Fibroblast of skin of right biceps (primary cell): ENCODE results near the gene SSBP3.
A peak's percentile ranks its signal among the peaks of the same experiment; 100 is the strongest.

Experiments used
- DNase-seq: peaks from one replicate; pipeline ENCODE4 v3.0.0-alpha.2; 2013

Gene SSBP3

DNA sequence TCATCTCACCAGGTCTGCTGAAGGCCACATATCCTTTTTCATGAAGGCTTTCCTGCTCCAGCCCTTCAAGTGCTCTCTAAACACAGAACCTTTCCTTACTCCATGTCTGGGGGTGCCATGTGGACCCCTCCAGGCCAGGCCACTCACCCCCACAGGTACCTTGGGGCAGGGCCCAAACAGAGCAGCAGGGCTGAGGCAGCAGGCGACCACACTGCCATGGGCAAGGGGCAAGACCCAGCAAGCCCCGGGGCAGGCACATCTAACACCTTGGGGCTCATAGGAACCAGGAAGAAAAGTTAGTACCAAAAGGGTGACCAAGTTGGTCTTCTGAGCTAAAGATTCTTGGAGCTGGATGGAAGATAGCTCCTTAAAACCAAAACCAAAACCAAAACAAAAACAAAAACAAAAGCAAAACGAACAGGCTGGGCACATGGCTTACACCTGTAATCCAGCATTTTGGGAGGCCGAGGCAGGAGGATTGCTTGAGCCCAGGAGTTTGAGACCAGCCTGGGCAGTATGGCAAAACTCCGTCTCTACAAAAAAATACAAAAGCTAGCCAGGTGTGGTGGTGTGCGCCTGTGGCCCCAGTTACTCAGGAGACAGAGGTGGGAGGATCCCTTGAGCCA, 142.5 kb downstream of the SSBP3 start:
- DNase-seq, result no peak

DNA sequence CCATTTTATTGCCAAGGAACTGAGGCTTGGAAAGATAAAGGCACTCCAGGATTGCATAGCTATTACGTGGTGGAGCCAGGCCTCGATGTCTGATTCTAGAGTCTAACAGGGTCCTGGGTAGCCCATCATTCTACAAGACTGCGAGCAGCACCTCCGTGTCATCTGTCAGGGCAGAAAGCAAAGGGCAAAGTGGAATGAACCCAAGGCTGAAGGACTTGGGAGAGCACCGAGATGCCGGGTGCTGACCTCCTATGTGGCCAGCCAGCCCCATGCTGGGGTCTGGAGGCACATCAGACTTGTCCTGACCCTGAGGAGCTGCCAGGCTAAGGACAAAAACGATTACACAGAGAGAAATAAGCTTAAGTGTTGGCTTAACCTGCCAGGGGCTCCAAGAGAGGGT, 143.9 kb downstream of the SSBP3 start:
- no peak for DNase-seq

DNA sequence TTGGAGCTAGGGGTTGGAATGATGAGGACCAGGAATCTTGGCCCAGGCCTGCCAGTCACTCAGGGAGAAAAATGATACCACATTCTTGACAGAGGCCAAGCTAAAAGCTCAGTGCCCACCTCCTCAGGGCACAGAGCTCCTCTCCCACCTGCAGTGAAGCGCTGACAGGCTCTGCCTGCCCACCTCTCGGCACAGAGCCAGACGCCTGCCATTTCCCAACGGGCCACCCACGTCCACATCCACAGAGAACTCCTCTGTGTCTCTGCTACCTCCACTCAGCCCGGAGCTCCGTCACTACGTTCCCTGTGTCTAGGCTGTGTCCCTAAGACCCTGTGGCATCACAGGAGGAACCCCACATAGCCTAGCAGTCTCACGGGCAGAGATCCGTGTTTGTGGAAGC, 145.4 kb downstream of the SSBP3 start:
- DNase-seq, result no peak

DNA sequence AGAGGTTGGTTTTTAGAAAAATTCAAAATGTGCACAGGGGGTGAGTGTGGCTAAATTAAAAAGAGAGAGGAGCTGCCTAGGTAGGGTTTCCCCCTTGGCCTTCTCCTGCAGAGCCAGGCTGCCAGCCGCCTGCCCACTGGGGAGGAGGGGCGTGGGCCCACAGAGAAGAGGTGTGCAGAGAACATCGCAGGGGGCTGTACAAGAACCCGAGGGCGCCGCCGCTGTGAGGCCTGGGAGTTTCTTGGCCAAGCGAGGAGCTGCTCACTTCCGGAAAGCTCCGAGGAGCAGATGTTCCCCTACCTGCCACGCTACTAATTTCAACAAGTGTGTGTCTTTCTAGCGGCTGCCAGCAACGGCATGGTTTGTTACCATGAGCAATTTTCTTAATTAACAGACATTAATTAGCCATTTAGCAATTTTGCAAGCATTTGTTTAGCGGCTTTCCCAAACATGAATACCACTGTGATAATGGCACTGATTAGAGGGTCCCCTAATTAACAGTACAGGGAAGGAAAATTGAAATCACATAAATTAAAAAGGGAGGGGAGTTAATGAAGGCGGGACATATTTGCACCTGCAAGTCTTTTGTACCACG, 146.6 kb downstream of the SSBP3 start:
- no peak for DNase-seq

GRCh38 chr1:54257876-54258275, 148.3 kb downstream of the SSBP3 start:
- DNase-seq, result no peak

- no peak for DNase-seq
Observed at GRCh38 chr1:54257346-54257620, 148.9 kb downstream of the SSBP3 start.

DNA sequence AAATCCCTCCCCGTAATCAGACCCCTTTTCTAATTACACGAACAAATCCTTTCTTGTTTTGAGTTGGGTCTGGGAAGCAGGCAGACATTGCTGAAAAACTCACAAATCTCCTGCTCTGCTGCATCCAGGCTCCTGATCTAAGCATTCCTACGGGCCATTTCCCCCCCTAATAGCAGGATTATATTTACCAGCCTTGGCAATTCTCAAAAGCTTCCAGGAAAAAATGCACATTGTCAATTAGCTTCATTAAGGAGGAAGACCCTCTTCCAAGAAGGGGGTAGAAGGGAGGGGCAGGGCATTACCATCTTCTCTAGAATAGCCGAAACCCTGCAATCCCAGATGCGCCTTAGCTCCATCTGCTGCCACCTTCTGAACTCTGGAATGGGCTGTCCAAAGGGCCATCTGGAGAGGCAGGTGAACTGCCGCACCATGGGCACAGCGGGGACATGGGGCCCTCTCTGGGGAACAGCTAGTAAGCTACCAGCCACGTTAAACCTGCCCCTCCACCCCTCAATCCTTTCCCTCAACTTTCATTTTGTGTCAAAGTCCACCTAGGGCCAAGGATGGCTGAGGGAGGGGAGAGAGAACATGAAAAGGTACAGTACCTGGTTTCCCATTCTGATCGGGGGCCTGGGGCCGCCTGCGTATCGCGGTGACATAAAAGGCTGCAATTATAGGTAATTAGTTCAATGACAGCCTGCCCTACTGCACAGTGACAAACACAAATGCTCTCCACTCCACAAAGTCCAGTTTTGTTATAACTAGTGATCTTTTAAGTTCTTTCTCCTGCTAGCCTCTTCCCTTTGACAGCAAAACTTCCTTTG, 149.5 kb downstream of the SSBP3 start:
- no peak for DNase-seq

GRCh38 chr1:54255026-54255702, 151.0 kb downstream of the SSBP3 start:
- DNase-seq, result peak; percentile 82

DNA sequence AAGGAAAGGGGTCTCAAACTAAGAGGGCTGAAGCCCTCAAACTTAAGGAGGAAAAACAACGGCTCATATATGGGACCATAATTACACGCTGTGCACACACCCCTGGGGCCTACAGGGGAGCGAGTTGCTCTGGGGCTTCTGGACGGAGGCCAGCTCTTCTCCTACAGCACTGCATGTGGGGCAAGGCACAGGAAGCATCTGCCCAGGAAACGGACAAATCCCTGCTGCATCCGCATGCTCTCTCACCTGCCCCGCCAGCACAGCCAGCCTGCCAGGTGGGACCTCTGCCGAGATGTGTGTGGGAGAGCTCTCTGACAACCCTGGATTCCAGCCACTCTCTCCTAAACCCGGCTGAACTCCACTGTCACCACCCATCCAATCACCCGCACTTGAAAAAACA, 152.1 kb downstream of the SSBP3 start:
- peak; percentile 80 for DNase-seq

DNA sequence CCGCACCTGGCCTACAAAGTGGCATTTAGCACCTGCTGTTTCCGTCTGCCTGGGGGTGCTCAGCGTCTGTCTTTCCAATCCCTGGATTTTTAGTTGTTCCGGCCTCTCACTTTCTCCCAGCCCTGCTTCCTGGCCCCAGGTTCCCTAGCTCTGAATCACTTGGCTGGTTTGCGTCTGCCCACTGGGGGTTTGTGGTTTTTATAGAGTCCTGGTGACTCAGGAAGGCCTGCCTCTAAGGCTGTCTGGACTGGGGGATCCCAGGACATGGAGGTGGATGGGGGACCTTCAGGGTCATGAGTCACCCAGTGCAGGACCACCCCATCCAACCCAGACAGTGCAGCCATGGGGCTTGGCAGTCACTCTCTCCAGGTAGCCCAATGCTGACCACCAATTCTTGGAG, 152.7 kb downstream of the SSBP3 start:
- peak; percentile 96 for DNase-seq

DNA sequence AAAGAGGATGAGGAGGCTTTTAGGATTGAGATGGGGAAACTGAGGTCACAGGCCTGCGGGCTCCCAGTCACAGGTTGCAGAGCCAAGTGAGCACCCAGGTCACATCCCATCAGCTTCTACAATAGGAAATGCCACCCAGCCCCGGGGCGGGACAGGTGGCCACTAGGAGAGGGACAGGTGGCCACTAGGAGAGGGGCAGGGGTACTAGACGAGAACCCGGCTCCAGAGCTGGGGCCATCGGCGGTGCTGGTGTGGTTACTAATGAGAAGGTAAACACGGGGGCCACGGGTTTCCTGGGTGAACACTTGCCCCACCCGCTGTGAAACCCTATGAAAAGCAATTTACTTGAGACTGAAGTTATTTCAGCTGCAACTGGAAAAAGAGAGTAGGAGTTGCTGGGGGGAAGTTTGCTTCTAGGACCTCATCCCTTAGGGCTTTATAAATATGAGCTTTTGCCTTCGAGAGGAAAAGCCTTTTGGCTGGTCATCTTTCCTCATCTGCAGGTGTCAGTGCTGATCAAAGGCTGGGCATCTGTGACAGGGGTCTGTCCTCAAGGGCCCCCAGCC, 153.7 kb downstream of the SSBP3 start:
- no peak for DNase-seq

- DNase-seq, result no peak
Observed at GRCh38 chr1:54250670-54251069, 155.5 kb downstream of the SSBP3 start.

- peak; percentile 85 for DNase-seq
Observed at GRCh38 chr1:54249819-54250435, 156.3 kb downstream of the SSBP3 start.

DNA sequence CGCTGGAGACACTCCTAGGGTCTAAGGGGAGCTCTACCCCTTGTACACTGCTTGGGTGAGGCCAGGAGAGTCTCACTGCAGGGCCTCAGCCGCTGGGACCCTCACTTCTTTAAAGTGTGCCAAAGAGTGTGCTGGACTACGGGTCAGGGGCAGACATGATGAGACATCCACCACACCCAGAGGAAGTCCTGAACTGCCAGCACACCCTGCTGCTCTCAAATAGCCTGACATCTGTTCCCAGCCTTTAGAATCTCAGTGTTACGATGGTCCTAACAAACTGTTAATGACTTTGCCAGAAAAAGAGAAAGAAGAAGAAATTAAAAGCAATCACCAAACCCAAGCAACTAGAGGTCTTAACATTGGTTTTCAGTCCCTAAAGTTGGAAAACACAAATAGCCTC, 157.2 kb downstream of the SSBP3 start:
- DNase-seq, result no peak

GRCh38 chr1:54247863-54248515, 158.2 kb downstream of the SSBP3 start:
- DNase-seq, result no peak

GRCh38 chr1:54246116-54246721, 160.0 kb downstream of the SSBP3 start:
- no peak for DNase-seq

GRCh38 chr1:54245501-54245900, 160.7 kb downstream of the SSBP3 start:
- no peak for DNase-seq

GRCh38 chr1:54244655-54245054, 161.5 kb downstream of the SSBP3 start:
- no peak for DNase-seq

DNA sequence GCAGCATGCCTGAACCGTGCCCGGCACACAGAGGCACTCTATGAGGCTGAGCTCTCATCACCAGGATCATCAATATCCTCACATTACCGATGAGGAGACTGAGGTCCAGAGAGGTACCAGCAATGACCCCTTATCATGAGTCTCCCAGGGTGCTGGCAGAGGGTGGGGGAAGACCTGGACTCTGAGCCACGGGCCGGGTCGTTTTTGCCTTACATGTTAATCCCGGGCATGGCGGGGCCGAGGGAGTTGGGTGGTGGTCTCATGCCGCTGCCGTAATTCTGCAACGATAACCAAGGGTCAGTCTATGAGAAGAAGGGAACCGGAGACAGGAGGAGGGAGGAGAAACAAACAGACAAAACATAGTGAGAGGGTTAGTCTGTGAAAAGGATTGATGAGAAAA, 163.2 kb downstream of the SSBP3 start:
- no peak for DNase-seq

GRCh38 chr1:54241364-54241763, 164.8 kb downstream of the SSBP3 start:
- DNase-seq, result no peak

GRCh38 chr1:54240741-54241335, 165.4 kb downstream of the SSBP3 start:
- DNase-seq, result no peak

DNA sequence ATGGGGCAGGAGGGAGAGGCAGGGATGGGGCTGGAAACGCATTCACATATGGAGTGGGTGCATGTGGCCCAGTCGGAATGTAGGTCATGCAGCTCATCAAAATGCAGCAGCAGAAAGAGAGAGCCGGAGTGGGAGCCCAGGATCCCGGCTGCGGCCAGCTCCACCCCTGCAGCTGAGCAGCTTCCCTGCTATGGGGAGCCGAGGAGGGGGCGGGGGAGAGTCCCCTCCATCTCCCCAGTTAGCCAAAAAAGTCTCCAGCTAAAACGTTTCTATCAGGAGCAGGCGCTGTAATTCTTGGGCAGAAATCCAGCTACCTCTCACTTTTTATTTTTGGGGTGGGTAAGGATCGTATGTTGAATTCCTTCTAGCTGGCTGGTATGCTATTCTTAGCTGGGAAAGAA, 166.6 kb downstream of the SSBP3 start:
- peak; percentile 51 for DNase-seq
